Karpas-422 (cell line): Measurements from ENCODE around the gene CFD. TPM values are rescaled to one million over a fixed set of nuclear protein-coding genes. Genes with fewer than 3 reads are reported as not detected.
"Not testable (repeated sequence)": the region's sequence is repeated elsewhere in the genome, so short reads cannot be mapped to it uniquely, and the experiment has no call there.

ENCODE experiments used
- DNase-seq: peaks from one replicate; pipeline ENCODE4 v3.0.0-alpha.2; 2015
- H2AFZ ChIP-seq: fragments of 200-600 bp; sonication (generic); 2 replicates; pipeline ENCODE4 v1.6.1; 2014; ENCODE audit warnings: antibody characterized with exemption, low read length, mixed read lengths
- H3K27ac ChIP-seq: fragments of 200-600 bp; sonication (generic); 2 replicates; pipeline ENCODE4 v1.5.1; 2014; ENCODE audit warnings: mild to moderate bottlenecking, low read length, moderate library complexity
- H3K27me3 ChIP-seq: fragments of 200-600 bp; sonication (generic); 2 replicates; pipeline ENCODE4 v1.6.1; 2014; ENCODE audit warnings: low read length, mixed read lengths
- H3K36me3 ChIP-seq: fragments of 200-600 bp; sonication (generic); 2 replicates; pipeline ENCODE4 v1.6.1; 2014; ENCODE audit warnings: low read length, mixed read lengths; ENCODE audit not compliant: insufficient read depth
- H3K4me1 ChIP-seq: fragments of 200-600 bp; sonication (generic); 2 replicates; pipeline ENCODE4 v1.6.1; 2014; ENCODE audit warnings: mild to moderate bottlenecking, low read length, mixed read lengths
- H3K4me2 ChIP-seq: fragments of 200-600 bp; sonication (generic); 2 replicates; pipeline ENCODE4 v1.6.1; 2014; ENCODE audit warnings: low read length, low read depth, mild to moderate bottlenecking; ENCODE audit not compliant: poor library complexity, severe bottlenecking
- H3K4me3 ChIP-seq: fragments of 200-600 bp; sonication (generic); 2 replicates; pipeline ENCODE4 v1.5.1; 2014; ENCODE audit warnings: mild to moderate bottlenecking, antibody characterized with exemption, low read length, mixed read lengths
- H3K79me2 ChIP-seq: fragments of 200-600 bp; sonication (generic); 2 replicates; pipeline ENCODE4 v1.6.1; 2014; ENCODE audit warnings: mild to moderate bottlenecking, low read length, mixed read lengths
- H3K9ac ChIP-seq: fragments of 200-600 bp; sonication (generic); 2 replicates; pipeline ENCODE4 v1.6.0; 2014; ENCODE audit warnings: low read length
- H3K9me2 ChIP-seq: fragments of 200-600 bp; sonication (generic), shearing (Covaris generic); replicated peaks from 2 replicates; pipeline ENCODE4 v1.6.0; 2014; ENCODE audit warnings: mild to moderate bottlenecking, low read length, moderate library complexity; ENCODE audit not compliant: insufficient read depth
- H3K9me3 ChIP-seq: fragments of 300-700, 200-600 bp; sonication (generic); 2 replicates; pipeline ENCODE4 v1.6.1; 2014; ENCODE audit warnings: low read length, mixed read lengths
- H4K20me1 ChIP-seq: fragments of 200-600 bp; sonication (generic); 2 replicates; pipeline ENCODE4 v1.6.1; 2014; ENCODE audit warnings: mild to moderate bottlenecking, antibody characterized with exemption, low read length, low read depth; ENCODE audit not compliant: insufficient read depth
- total RNA-seq: library from RNA; depleted of rRNA; stranded (reverse); fragments of >200 nt; shearing (Covaris generic); gene quantifications from 2 replicates; pipeline ENCODE4 v1.2.3, GENCODE V29; 2014; ENCODE audit warnings: low replicate concordance

CFD gene
- total RNA-seq, 1 experiment from 2014 or later, result 1.5 TPM

DNA sequence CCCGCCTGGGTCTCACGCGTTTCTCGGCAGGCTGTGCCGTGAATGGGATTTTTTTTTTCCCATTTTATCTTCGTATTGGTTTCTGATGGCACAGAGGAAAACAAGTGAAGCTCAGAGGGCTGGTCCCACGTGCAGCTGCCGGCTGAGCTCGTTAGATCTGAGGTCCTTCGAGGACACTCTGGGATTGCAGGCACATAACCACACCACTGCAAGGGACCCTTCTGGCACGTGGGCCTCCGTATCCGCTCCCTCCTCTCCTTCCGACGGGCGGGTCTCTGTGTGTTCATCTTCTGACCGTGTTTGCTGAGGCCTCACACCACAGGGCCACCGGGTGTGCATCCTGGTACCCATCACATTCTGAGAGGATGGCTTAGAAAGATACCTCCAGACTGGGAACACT lies 16.6 kb downstream of the CFD start:
- Histone ChIP-seq H3K36me3 (no peaks in the 10 kb centered on the region), H3K79me2 (no peaks in the 10 kb centered on the region), H4K20me1 (no peaks in the 10 kb centered on the region), H3K4me1 (peaks cover 11% of the 10 kb centered on the region), H3K9ac (no peak overlapping the region), H3K27ac (no peak overlapping the region), H2AFZ (no peak overlapping the region), H3K4me2 (no peak overlapping the region), H3K9me3 (no peaks in the 10 kb centered on the region), H3K4me3 (no peak overlapping the region), H3K27me3 (no peaks in the 10 kb centered on the region), H3K9me2 (no peaks in the 10 kb centered on the region)
- no peak for DNase-seq

DNA sequence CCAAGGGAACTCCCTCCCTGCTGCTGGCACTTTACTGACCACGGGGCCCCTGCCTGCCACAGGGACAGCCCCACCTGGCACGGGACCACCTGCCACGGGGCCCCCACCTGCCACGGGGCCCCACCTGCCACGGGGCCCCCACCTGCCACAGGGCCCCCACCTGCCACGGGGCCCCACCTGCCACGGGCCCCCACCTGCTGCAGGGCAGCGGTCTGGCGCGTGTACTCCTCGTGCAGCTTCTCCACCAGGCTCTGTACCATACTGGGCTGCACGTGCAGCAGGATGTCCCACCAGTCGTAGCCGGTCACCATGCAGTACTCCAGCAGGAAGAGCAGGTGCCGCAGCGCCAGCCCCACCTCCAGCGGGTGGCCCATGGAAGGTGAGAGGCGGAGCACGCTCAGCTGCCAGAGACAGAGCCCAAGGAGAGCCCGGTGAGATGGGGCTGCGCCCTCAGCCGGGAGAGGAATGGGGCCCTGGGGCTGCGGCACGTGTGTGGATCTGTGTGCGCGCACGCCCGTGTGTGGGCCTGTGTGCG lies 17.4 kb downstream of the CFD start:
- H3K36me3 ChIP-seq, result no peaks in the 10 kb centered on the region
- H3K9ac ChIP-seq, result no peak overlapping the region

DNA sequence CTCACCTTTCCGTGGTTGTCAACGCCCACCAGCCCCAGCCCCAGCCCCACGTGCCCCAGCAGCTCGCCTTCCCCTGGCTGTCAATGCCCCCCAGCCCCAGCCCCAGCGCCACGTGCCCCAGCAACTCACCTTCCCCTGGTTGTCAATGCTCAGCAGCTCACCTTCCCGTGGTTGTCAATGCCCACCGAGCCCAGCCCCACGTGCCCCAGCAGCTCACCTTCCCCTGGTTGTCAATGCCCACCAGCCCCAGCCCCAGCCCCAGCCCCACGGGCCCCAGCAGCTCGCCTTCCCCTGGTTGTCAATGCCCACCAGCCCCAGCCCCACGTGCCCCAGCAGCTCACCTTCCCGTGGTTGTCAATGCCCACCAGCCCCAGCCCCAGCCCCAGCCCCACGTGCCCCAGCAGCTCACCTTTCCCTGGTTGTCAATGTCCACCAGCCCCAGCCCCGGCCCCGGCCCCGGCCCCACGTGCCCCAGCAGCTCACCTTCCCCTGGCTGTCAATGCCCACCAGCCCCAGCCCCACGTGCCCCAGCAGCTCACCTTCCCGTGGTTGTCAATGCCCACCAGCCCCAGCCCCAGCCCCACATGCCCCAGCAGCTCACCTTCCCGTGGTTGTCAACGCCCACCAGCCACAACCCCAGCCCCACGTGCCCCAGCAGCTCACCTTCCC lies 18.7 kb downstream of the CFD start:
- DNase-seq, H3K9ac ChIP-seq, H4K20me1 ChIP-seq, H2AFZ ChIP-seq, H3K27ac ChIP-seq, H3K4me2 ChIP-seq, H3K4me3 ChIP-seq, H3K9me3 ChIP-seq, H3K36me3 ChIP-seq, H3K27me3 ChIP-seq, H3K79me2 ChIP-seq, H3K9me2 ChIP-seq, H3K4me1 ChIP-seq: not testable (repeated sequence)

More for the DNA sequence above, 17.4 kb downstream of the CFD start:
- peaks cover 11% of the 10 kb centered on the region for H3K4me1 ChIP-seq
- H3K9me2 ChIP-seq, result no peaks in the 10 kb centered on the region
- no peaks in the 10 kb centered on the region for H3K27me3 ChIP-seq
- H3K4me3 ChIP-seq, result no peak overlapping the region
- H3K9me3 ChIP-seq, result no peaks in the 10 kb centered on the region
- H4K20me1 ChIP-seq, result no peaks in the 10 kb centered on the region
- no peak overlapping the region for H3K27ac ChIP-seq
- no peak overlapping the region for H3K4me2 ChIP-seq
- DNase-seq, result no peak
- no peak overlapping the region for H2AFZ ChIP-seq
- no peaks in the 10 kb centered on the region for H3K79me2 ChIP-seq

DNA sequence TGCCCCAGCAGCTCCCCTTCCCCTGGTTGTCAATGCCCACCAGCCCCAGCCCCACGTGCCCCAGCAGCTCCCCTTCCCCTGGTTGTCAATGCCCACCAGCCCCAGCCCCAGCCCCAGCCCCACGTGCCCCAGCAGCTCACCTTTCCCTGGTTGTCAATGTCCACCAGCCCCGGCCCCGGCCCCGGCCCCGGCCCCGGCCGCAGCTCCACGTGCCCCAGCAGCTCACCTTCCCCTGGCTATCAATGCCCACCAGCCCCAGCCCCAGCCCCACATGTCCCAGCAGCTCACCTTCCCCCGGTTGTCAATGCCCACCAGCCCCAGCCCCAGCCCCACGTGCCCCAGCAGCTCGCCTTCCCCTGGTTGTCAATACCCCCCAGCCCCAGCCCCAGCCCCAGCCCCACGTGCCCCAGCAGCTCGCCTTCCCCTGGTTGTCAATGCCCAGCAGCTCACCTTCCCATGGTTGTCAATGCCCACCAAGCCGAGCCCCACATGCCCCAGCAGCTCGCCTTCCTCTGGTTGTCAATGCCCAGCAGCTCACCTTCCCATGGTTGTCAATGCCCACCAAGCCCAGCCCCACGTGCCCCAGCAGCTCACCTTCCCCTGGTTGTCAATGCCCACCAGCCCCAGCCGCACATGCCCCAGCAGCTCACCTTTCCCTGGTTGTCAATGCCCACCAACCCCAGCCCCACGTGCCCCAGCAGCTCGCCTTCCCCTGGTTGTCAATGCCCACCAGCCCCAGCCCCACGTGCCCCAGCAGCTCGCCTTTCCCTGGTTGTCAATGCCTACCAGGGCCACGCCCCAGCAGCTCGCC lies 19.5 kb downstream of the CFD start:
- not testable (repeated sequence) for H3K4me1 ChIP-seq, H3K4me2 ChIP-seq, H3K79me2 ChIP-seq, H3K27me3 ChIP-seq, H3K27ac ChIP-seq, H3K9me2 ChIP-seq, H3K9ac ChIP-seq, H4K20me1 ChIP-seq, H2AFZ ChIP-seq, H3K4me3 ChIP-seq, H3K9me3 ChIP-seq, H3K36me3 ChIP-seq, DNase-seq

DNA sequence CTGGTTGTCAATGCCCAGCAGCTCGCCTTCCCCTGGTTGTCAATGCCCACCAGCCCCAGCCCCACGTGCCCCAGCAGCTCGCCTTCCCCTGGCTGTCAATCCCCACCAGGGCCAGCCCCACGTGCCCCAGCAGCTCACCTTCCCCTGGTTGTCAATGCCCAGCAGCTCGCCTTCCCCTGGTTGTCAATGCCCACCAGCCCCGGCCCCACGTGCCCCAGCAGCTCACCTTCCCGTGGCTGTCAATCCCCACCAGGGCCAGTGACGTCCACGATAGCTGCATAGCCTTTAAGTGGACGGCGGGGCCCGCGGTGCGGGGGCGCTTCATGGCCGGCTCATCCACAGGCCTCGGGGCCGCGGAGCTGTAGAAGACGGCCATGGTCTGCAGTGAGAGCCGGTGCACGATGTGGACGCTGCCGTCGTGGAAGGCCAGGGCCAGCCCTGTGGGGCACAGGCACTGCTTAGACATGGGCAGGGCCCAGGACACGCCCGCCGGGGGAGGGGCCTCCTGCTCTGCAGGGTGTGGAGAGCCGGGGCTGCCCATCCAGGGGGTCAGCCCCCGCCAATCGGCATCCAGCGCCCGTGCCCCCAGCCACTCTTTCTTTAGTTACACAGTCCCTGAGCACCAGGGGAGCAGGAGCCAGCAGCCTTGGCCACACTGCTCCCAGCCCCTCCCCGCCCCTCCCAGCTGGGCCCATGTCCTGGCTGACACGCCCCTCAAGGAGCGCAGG lies 20.4 kb downstream of the CFD start:
- Histone ChIP-seq H3K9me3 (no peaks in the 10 kb centered on the region), H3K27ac (no peak overlapping the region), H3K79me2 (no peaks in the 10 kb centered on the region), H3K27me3 (no peaks in the 10 kb centered on the region), H3K9me2 (no peaks in the 10 kb centered on the region), H2AFZ (no peak overlapping the region), H3K4me3 (no peak overlapping the region), H3K36me3 (0 out of 2 replicates have a peak, but pooled peaks cover 3% of the 10 kb centered on the region), H3K9ac (no peak overlapping the region), H3K4me1 (no peaks in the 10 kb centered on the region), H3K4me2 (no peak overlapping the region), H4K20me1 (no peaks in the 10 kb centered on the region)
- DNase-seq, result no peak

DNA sequence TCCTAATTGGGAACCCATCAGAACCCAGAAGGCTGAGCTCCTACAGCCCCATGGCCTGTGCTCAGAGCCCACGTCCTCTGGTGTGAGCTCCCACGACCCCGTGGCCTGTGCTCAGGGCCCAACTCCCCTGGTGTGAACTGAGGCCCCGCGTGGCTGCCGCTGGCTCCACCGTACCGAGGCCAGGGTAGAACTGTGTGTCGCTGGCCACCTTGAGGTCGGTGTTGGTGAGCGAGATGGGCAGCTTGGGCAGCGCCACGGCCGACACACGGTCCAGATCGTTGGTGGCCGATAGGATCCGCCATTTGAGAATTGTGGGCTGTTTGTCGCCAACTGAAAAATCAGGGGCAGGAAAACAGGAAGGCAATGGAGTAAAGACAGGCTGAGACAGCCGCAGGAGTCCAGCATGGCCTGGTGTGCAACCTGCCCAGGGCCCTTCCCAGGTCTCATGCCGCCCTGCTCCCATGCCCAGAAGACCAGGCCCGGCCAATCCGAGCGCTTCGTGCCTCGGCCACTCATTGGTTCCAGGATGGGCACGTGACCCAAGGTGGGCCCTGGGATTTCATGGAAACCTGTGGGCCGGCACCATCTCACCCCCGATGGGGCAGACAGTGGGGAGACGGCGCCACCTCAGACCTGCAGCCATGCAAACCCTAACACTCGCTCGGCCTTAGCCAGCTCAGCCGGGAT lies 22.1 kb downstream of the CFD start:
- no peak overlapping the region for H2AFZ ChIP-seq
- no peak overlapping the region for H3K4me2 ChIP-seq
- no peaks in the 10 kb centered on the region for H3K4me1 ChIP-seq

DNA sequence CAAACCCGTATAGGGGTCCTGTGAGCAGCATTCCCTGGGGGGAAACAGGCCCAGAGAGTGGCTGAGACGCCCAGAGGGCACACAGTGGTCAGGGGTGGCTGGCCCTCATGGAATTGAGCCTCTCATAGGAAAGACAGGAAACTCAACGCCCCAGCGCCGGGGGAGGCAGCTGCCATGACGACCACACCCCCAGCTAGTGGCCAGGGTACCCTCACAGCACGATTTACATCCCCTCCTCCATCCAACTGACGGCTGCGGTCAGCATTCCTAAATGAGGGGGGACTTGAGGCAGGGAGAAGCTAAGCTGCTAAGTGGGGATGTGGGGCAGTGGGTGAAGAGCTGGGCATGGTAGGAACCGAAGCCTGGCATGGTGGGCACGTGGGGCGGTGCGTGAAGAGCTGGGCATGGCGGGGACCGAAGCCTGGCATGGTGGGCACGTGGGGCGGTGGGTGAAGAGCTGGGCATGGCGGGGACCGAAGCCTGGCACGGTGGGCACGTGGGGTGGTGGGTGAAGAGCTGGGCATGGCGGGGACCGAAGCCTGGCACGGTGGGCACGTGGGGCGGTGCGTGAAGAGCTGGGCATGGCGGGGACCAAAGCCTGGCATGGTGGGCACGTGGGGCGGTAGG lies 23.5 kb downstream of the CFD start:
- no peak for DNase-seq
- H4K20me1 ChIP-seq, result no peaks in the 10 kb centered on the region
- H3K4me1 ChIP-seq, result no peaks in the 10 kb centered on the region
- H2AFZ ChIP-seq, result no peak overlapping the region
- H3K9me3 ChIP-seq, result no peaks in the 10 kb centered on the region
- no peak overlapping the region for H3K9ac ChIP-seq
- no peak overlapping the region for H3K4me2 ChIP-seq
- H3K9me2 ChIP-seq, result no peaks in the 10 kb centered on the region
- H3K36me3 ChIP-seq, result 0 out of 2 replicates have a peak, but pooled peaks cover 3% of the 10 kb centered on the region
- H3K79me2 ChIP-seq, result no peaks in the 10 kb centered on the region
- no peak overlapping the region for H3K4me3 ChIP-seq
- no peaks in the 10 kb centered on the region for H3K27me3 ChIP-seq
- H3K27ac ChIP-seq, result no peak overlapping the region

More for the DNA sequence above, 22.1 kb downstream of the CFD start:
- Histone ChIP-seq H3K27me3 (no peaks in the 10 kb centered on the region), H3K9me3 (no peaks in the 10 kb centered on the region), H3K9me2 (no peaks in the 10 kb centered on the region), H3K4me3 (no peak overlapping the region), H3K9ac (no peak overlapping the region), H3K27ac (no peak overlapping the region), H3K36me3 (0 out of 2 replicates have a peak, but pooled peaks cover 3% of the 10 kb centered on the region), H4K20me1 (no peaks in the 10 kb centered on the region), H3K79me2 (no peaks in the 10 kb centered on the region)
- no peak for DNase-seq
